Subcutaneous abdominal adipose tissue (tissue), 5 donors: ENCODE measurements around the gene FAM107A.

Experiments
- H3K27ac ChIP-seq: one replicate; pipeline ENCODE4 v1.7.0; 2013; ENCODE audit warnings: low read depth, mild to moderate bottlenecking, inconsistent platforms, low read length, moderate library complexity
- H3K27me3 ChIP-seq, 5 donors: one replicate each; pipeline ENCODE4 v1.7.0; 2013; ENCODE audit warnings: low read length in 5 of 5, inconsistent platforms in 1 of 5; ENCODE audit not compliant: control insufficient read depth in 5 of 5, insufficient read depth in 4 of 5
- H3K36me3 ChIP-seq, 5 donors: one replicate each; pipeline ENCODE4 v1.7.0; 2013; ENCODE audit warnings: low read length in 5 of 5; ENCODE audit not compliant: control insufficient read depth in 5 of 5, insufficient read depth in 5 of 5
- H3K4me1 ChIP-seq, 5 donors: one replicate each; pipeline ENCODE4 v1.7.0; 2013; ENCODE audit warnings: low read length in 5 of 5, mild to moderate bottlenecking in 3 of 5, moderate library complexity in 1 of 5; ENCODE audit not compliant: control insufficient read depth in 5 of 5, insufficient read depth in 5 of 5
- H3K4me3 ChIP-seq, 5 donors: one replicate each; pipeline ENCODE4 v1.7.0; 2013; ENCODE audit warnings: low read length in 5 of 5, low read depth in 1 of 5
- H3K9ac ChIP-seq, 5 donors: one replicate each; pipeline ENCODE4 v1.7.0; 2013; ENCODE audit warnings: low read length in 5 of 5, mild to moderate bottlenecking in 4 of 5, moderate library complexity in 3 of 5
- H3K9me3 ChIP-seq, 5 donors: one replicate each; pipeline ENCODE4 v1.7.0; 2013; ENCODE audit warnings: low read length in 5 of 5; ENCODE audit not compliant: control insufficient read depth in 5 of 5
- donor health status: healthy.
- donor health status: healthy.
- donor health status: healthy.
- donor health status: healthy.
- donor health status: healthy.

Gene FAM107A

GRCh38 chr3:58578873-58579272 lies 1.7 kb upstream of the FAM107A start:
- H3K36me3 ChIP-seq = no peaks in the 10 kb centered on the region
- H3K4me1 ChIP-seq = peaks cover 5 to 40% (median 18%) of the 10 kb centered on the region in 5 donors
- H3K9me3 ChIP-seq = no peaks in the 10 kb centered on the region
- H3K27ac ChIP-seq = no peak overlapping the region
- no peak overlapping the region for H3K9ac ChIP-seq
- H3K4me3 ChIP-seq = no peak overlapping the region
- H3K27me3 ChIP-seq = peaks cover 0 to 9% (median 8%) of the 10 kb centered on the region in 5 donors

- Histone ChIP-seq H3K9ac (peak overlapping the region in 4 of 5 donors; percentile 15 to 74 (median 64)), H3K27ac (peak overlapping the region; percentile 78), H3K27me3 (peaks cover 0 to 9% (median 8%) of the 10 kb centered on the region in 5 donors), H3K4me3 (peak overlapping the region in 4 of 5 donors; percentile 51 to 70 (median 60)), H3K36me3 (no peaks in the 10 kb centered on the region), H3K4me1 (peaks cover 6 to 50% (median 23%) of the 10 kb centered on the region in 5 donors), H3K9me3 (no peaks in the 10 kb centered on the region)
Measured at GRCh38 chr3:58576716-58577115, 475 bp downstream of the FAM107A start.

GRCh38 chr3:58575971-58576652 lies 1.1 kb downstream of the FAM107A start:
- Histone ChIP-seq H3K27me3 (peaks cover 0 to 9% (median 8%) of the 10 kb centered on the region in 5 donors), H3K4me1 (peaks cover 6 to 50% (median 23%) of the 10 kb centered on the region in 5 donors), H3K27ac (peak overlapping the region; percentile 78), H3K9me3 (no peaks in the 10 kb centered on the region), H3K36me3 (no peaks in the 10 kb centered on the region), H3K9ac (peak overlapping the region in 1 of 5 donors; percentile 74), H3K4me3 (peak overlapping the region in 3 of 5 donors; percentile 58 to 70 (median 61))

GRCh38 chr3:58574682-58575081 lies 2.5 kb downstream of the FAM107A start:
- Histone ChIP-seq H3K9me3 (no peaks in the 10 kb centered on the region), H3K27me3 (peaks cover 0 to 9% (median 5%) of the 10 kb centered on the region in 5 donors), H3K4me1 (peaks cover 6 to 50% (median 23%) of the 10 kb centered on the region in 5 donors), H3K27ac (no peak overlapping the region), H3K9ac (no peak overlapping the region), H3K4me3 (peak overlapping the region in 1 of 5 donors; percentile 70), H3K36me3 (no peaks in the 10 kb centered on the region)

- H3K4me3 ChIP-seq = no peak overlapping the region
- H3K36me3 ChIP-seq = no peaks in the 10 kb centered on the region
- H3K27me3 ChIP-seq = peaks cover 0 to 9% (median 0%) of the 10 kb centered on the region in 5 donors
- no peak overlapping the region for H3K27ac ChIP-seq
- no peak overlapping the region for H3K9ac ChIP-seq
- H3K9me3 ChIP-seq = no peaks in the 10 kb centered on the region
- peaks cover 6 to 50% (median 23%) of the 10 kb centered on the region in 5 donors for H3K4me1 ChIP-seq
Measured at GRCh38 chr3:58574106-58574505, 3.1 kb downstream of the FAM107A start.

- H3K9me3 ChIP-seq = no peaks in the 10 kb centered on the region
- no peak overlapping the region for H3K27ac ChIP-seq
- H3K4me1 ChIP-seq = peaks cover 6 to 50% (median 23%) of the 10 kb centered on the region in 5 donors
- H3K9ac ChIP-seq = no peak overlapping the region
- no peak overlapping the region for H3K4me3 ChIP-seq
- H3K36me3 ChIP-seq = no peaks in the 10 kb centered on the region
- H3K27me3 ChIP-seq = peaks cover 0 to 8% (median 0%) of the 10 kb centered on the region in 5 donors
Measured at GRCh38 chr3:58573640-58574039, 3.6 kb downstream of the FAM107A start.

- no peak overlapping the region for H3K9ac ChIP-seq
- H3K36me3 ChIP-seq = no peaks in the 10 kb centered on the region
- no peak overlapping the region for H3K4me3 ChIP-seq
- H3K9me3 ChIP-seq = no peaks in the 10 kb centered on the region
- H3K27me3 ChIP-seq = peaks cover 0 to 6% (median 0%) of the 10 kb centered on the region in 5 donors
- H3K4me1 ChIP-seq = peaks cover 3 to 45% (median 23%) of the 10 kb centered on the region in 5 donors
- no peak overlapping the region for H3K27ac ChIP-seq
Measured at GRCh38 chr3:58572634-58573230, 4.5 kb downstream of the FAM107A start.

GRCh38 chr3:58572013-58572633 lies 5.1 kb downstream of the FAM107A start:
- no peak overlapping the region for H3K27ac ChIP-seq
- H3K9me3 ChIP-seq = no peaks in the 10 kb centered on the region
- H3K4me3 ChIP-seq = no peak overlapping the region
- H3K4me1 ChIP-seq = peaks cover 3 to 40% (median 19%) of the 10 kb centered on the region in 5 donors
- H3K27me3 ChIP-seq = peaks cover 0 to 3% (median 0%) of the 10 kb centered on the region in 5 donors
- no peak overlapping the region for H3K9ac ChIP-seq
- H3K36me3 ChIP-seq = peaks cover 0 to 1% (median under 1%) of the 10 kb centered on the region in 5 donors

- Histone ChIP-seq H3K9ac (no peak overlapping the region), H3K4me3 (no peak overlapping the region), H3K27me3 (no peaks in the 10 kb centered on the region), H3K4me1 (peaks cover 1 to 27% (median 7%) of the 10 kb centered on the region in 5 donors), H3K27ac (no peak overlapping the region), H3K9me3 (no peaks in the 10 kb centered on the region), H3K36me3 (peaks cover 0 to 13% (median 6%) of the 10 kb centered on the region in 5 donors)
Measured at GRCh38 chr3:58570851-58571250, 6.3 kb downstream of the FAM107A start.
